ENCODE results near the gene MTURN.

The MTURN gene

DNA sequence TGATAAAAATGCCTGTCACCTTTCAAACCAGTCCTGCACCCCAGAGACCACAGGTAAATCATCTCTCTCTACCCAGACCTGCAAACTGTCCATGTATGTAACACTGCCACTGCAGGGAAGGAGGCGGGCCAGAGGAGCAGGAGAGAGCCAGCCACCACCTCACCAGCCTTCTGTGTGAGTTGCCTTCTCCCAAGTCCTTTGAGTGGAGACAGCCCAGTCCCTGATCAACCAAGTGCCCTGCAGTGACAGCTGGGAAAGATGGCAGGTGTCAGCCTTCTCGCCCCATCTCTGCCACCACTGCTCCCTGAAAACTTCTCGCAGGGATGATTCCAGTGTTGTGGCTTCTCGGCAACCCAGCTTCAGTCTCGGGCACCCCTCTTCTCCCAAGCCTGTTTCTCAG, 42.4 kb downstream of the MTURN start:
- H2AFZ ChIP-seq (ENCODE audit: low read length): no peak overlapping the region
- peaks cover 8 to 17% of the 10 kb centered on the region in 2 donors for H3K4me1 ChIP-seq (ENCODE audit: control insufficient read depth in 2 of 2, insufficient read depth in 1 of 2, low read depth in 1 of 2, low read length in 2 of 2)
- H3K4me2 ChIP-seq (ENCODE audit: insufficient read depth, low read length, poor library complexity, severe bottlenecking): no peak overlapping the region
- no peaks in the 10 kb centered on the region for H3K9me3 ChIP-seq (replicated peaks in 1 of 2; ENCODE audit: control insufficient read depth in 2 of 2, insufficient read depth in 1 of 2, low read depth in 1 of 2, low read length in 2 of 2)
- no peak overlapping the region for H2BK5ac ChIP-seq (ENCODE audit: low read length)
- no peak overlapping the region for H4K91ac ChIP-seq (ENCODE audit: low read depth, low read length, poor library complexity)
- H3K36me3 ChIP-seq (replicated peaks in 1 of 2; ENCODE audit: control insufficient read depth in 2 of 2, insufficient read depth in 2 of 2, low read length in 2 of 2): no peaks in the 10 kb centered on the region
- DNase-seq (ENCODE audit: low spot score): no peak
- H3K14ac ChIP-seq (ENCODE audit: low read length): no peak overlapping the region
- H2BK15ac ChIP-seq (ENCODE audit: low read length): no peak overlapping the region
- no peak overlapping the region for H3K27ac ChIP-seq (replicated peaks; ENCODE audit: low read length)
- H3K23ac ChIP-seq (ENCODE audit: low read depth, low read length, poor library complexity): no peak overlapping the region
- H2BK12ac ChIP-seq (ENCODE audit: low read length): no peak overlapping the region
- H4K8ac ChIP-seq (ENCODE audit: low read depth, low read length): no peak overlapping the region
- no peak overlapping the region for H3K9ac ChIP-seq (ENCODE audit: low read depth, low read length, poor library complexity)
- H3K4ac ChIP-seq (ENCODE audit: low read length): no peak overlapping the region
- H3K27me3 ChIP-seq (ENCODE audit: control insufficient read depth in 3 of 3, insufficient read depth in 3 of 3, low read depth in 1 of 3, low read length in 3 of 3): peaks cover 0 to 12% (median 0%) of the 10 kb centered on the region in 3 experiments
- no peak overlapping the region for H2AK5ac ChIP-seq (ENCODE audit: low read depth, low read length)
- H3K18ac ChIP-seq (ENCODE audit: low read length): no peak overlapping the region
- no CpG with 5 or more reads among the region's 5 CpGs for WGBS, 2 donors (ENCODE audit: extremely low coverage in 2 of 2, insufficient read length in 2 of 2, insufficient replicate concordance in 1 of 2)
- H3K79me1 ChIP-seq (ENCODE audit: low read depth, low read length): no peaks in the 10 kb centered on the region
- no peak overlapping the region for H3K4me3 ChIP-seq (ENCODE audit: low read length in 2 of 2)
- no peak overlapping the region for H2BK120ac ChIP-seq (ENCODE audit: low read depth, low read length)

DNA sequence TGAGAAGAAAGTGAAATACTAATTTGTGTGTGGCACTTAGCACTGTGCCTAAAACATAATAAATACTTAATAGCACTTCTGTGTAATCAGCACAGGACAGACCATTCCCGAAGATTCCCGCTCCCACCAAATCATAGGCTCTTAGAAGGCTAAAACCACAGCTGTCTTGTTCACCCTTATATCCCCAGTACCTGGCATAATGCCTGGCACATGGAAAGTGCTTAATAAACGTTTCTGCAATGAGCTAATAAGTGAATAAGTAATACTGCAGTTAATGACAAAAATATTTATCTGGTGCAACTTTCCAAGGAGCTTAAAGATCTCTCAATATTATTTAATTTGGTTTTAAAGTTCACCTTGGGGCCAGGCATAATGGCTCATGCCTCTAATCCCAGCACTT, 43.2 kb downstream of the MTURN start:
- H3K23ac ChIP-seq (ENCODE audit: low read depth, low read length, poor library complexity): no peak overlapping the region
- no CpG with 5 or more reads among the region's 3 CpGs for WGBS, 2 donors (ENCODE audit: extremely low coverage in 2 of 2, insufficient read length in 2 of 2, insufficient replicate concordance in 1 of 2)
- no peak overlapping the region for H2AK5ac ChIP-seq (ENCODE audit: low read depth, low read length)
- no peak overlapping the region for H3K18ac ChIP-seq (ENCODE audit: low read length)
- no peak overlapping the region for H4K91ac ChIP-seq (ENCODE audit: low read depth, low read length, poor library complexity)
- no peaks in the 10 kb centered on the region for H3K9me3 ChIP-seq (replicated peaks in 1 of 2; ENCODE audit: control insufficient read depth in 2 of 2, insufficient read depth in 1 of 2, low read depth in 1 of 2, low read length in 2 of 2)
- no peak overlapping the region for H3K4me2 ChIP-seq (ENCODE audit: insufficient read depth, low read length, poor library complexity, severe bottlenecking)
- H3K14ac ChIP-seq (ENCODE audit: low read length): no peak overlapping the region
- DNase-seq (ENCODE audit: low spot score): no peak
- H3K4me1 ChIP-seq (ENCODE audit: control insufficient read depth in 2 of 2, insufficient read depth in 1 of 2, low read depth in 1 of 2, low read length in 2 of 2): peaks cover 5 to 13% of the 10 kb centered on the region in 2 donors
- no peak overlapping the region for H2BK5ac ChIP-seq (ENCODE audit: low read length)
- no peak overlapping the region for H2BK12ac ChIP-seq (ENCODE audit: low read length)
- H2BK15ac ChIP-seq (ENCODE audit: low read length): no peak overlapping the region
- H2BK120ac ChIP-seq (ENCODE audit: low read depth, low read length): no peak overlapping the region
- no peak overlapping the region for H3K4ac ChIP-seq (ENCODE audit: low read length)
- no peaks in the 10 kb centered on the region for H3K79me1 ChIP-seq (ENCODE audit: low read depth, low read length)
- no peaks in the 10 kb centered on the region for H3K36me3 ChIP-seq (replicated peaks in 1 of 2; ENCODE audit: control insufficient read depth in 2 of 2, insufficient read depth in 2 of 2, low read length in 2 of 2)
- H4K8ac ChIP-seq (ENCODE audit: low read depth, low read length): no peak overlapping the region
- peaks cover 0 to 8% (median 0%) of the 10 kb centered on the region in 3 experiments for H3K27me3 ChIP-seq (ENCODE audit: control insufficient read depth in 3 of 3, insufficient read depth in 3 of 3, low read depth in 1 of 3, low read length in 3 of 3)
- H3K9ac ChIP-seq (ENCODE audit: low read depth, low read length, poor library complexity): no peak overlapping the region
- H3K27ac ChIP-seq (replicated peaks; ENCODE audit: low read length): no peak overlapping the region
- H2AFZ ChIP-seq (ENCODE audit: low read length): no peak overlapping the region
- H3K4me3 ChIP-seq (ENCODE audit: low read length in 2 of 2): no peak overlapping the region

- H3K4me2 ChIP-seq (ENCODE audit: insufficient read depth, low read length, poor library complexity, severe bottlenecking): no peak overlapping the region
- no peak overlapping the region for H3K4ac ChIP-seq (ENCODE audit: low read length)
- peaks cover 0 to 8% of the 10 kb centered on the region in 2 donors for H3K4me1 ChIP-seq (ENCODE audit: control insufficient read depth in 2 of 2, insufficient read depth in 1 of 2, low read depth in 1 of 2, low read length in 2 of 2)
- peaks cover 0 to 8% (median 0%) of the 10 kb centered on the region in 3 experiments for H3K27me3 ChIP-seq (ENCODE audit: control insufficient read depth in 3 of 3, insufficient read depth in 3 of 3, low read depth in 1 of 3, low read length in 3 of 3)
- no peaks in the 10 kb centered on the region for H3K36me3 ChIP-seq (replicated peaks in 1 of 2; ENCODE audit: control insufficient read depth in 2 of 2, insufficient read depth in 2 of 2, low read length in 2 of 2)
- H3K4me3 ChIP-seq (ENCODE audit: low read length in 2 of 2): no peak overlapping the region
- no peak for DNase-seq (ENCODE audit: low spot score)
- no peak overlapping the region for H3K14ac ChIP-seq (ENCODE audit: low read length)
- no peak overlapping the region for H2BK120ac ChIP-seq (ENCODE audit: low read depth, low read length)
- no peaks in the 10 kb centered on the region for H3K79me1 ChIP-seq (ENCODE audit: low read depth, low read length)
- no peak overlapping the region for H3K23ac ChIP-seq (ENCODE audit: low read depth, low read length, poor library complexity)
- H2BK15ac ChIP-seq (ENCODE audit: low read length): no peak overlapping the region
- no CpG with 5 or more reads among the region's 3 CpGs for WGBS, 2 donors (ENCODE audit: extremely low coverage in 2 of 2, insufficient read length in 2 of 2, insufficient replicate concordance in 1 of 2)
- no peak overlapping the region for H3K18ac ChIP-seq (ENCODE audit: low read length)
- H4K91ac ChIP-seq (ENCODE audit: low read depth, low read length, poor library complexity): no peak overlapping the region
- H2AFZ ChIP-seq (ENCODE audit: low read length): no peak overlapping the region
- H3K27ac ChIP-seq (replicated peaks; ENCODE audit: low read length): no peak overlapping the region
- no peaks in the 10 kb centered on the region for H3K9me3 ChIP-seq (replicated peaks in 1 of 2; ENCODE audit: control insufficient read depth in 2 of 2, insufficient read depth in 1 of 2, low read depth in 1 of 2, low read length in 2 of 2)
- no peak overlapping the region for H2AK5ac ChIP-seq (ENCODE audit: low read depth, low read length)
- no peak overlapping the region for H2BK5ac ChIP-seq (ENCODE audit: low read length)
- H3K9ac ChIP-seq (ENCODE audit: low read depth, low read length, poor library complexity): no peak overlapping the region
- no peak overlapping the region for H2BK12ac ChIP-seq (ENCODE audit: low read length)
- H4K8ac ChIP-seq (ENCODE audit: low read depth, low read length): no peak overlapping the region
These were observed 44.1 kb downstream of the MTURN start for GRCh38 chr7:30178748-30179436.

- WGBS, 2 donors (ENCODE audit: extremely low coverage in 2 of 2, insufficient read length in 2 of 2, insufficient replicate concordance in 1 of 2): no CpG with 5 or more reads among the region's 2 CpGs
These were observed 45.9 kb downstream of the MTURN start for GRCh38 chr7:30180718-30181117.

More at GRCh38 chr7:30180718-30181117, 45.9 kb downstream of the MTURN start:
- H4K8ac ChIP-seq (ENCODE audit: low read depth, low read length): no peak overlapping the region
- H2BK15ac ChIP-seq (ENCODE audit: low read length): no peak overlapping the region
- H3K4ac ChIP-seq (ENCODE audit: low read length): no peak overlapping the region
- H3K36me3 ChIP-seq (replicated peaks in 1 of 2; ENCODE audit: control insufficient read depth in 2 of 2, insufficient read depth in 2 of 2, low read length in 2 of 2): no peaks in the 10 kb centered on the region
- no peak overlapping the region for H2BK120ac ChIP-seq (ENCODE audit: low read depth, low read length)
- H3K9me3 ChIP-seq (replicated peaks in 1 of 2; ENCODE audit: control insufficient read depth in 2 of 2, insufficient read depth in 1 of 2, low read depth in 1 of 2, low read length in 2 of 2): no peaks in the 10 kb centered on the region
- H2BK5ac ChIP-seq (ENCODE audit: low read length): no peak overlapping the region
- H2BK12ac ChIP-seq (ENCODE audit: low read length): no peak overlapping the region
- H3K18ac ChIP-seq (ENCODE audit: low read length): no peak overlapping the region
- H3K4me2 ChIP-seq (ENCODE audit: insufficient read depth, low read length, poor library complexity, severe bottlenecking): no peak overlapping the region
- H3K23ac ChIP-seq (ENCODE audit: low read depth, low read length, poor library complexity): no peak overlapping the region
- H3K14ac ChIP-seq (ENCODE audit: low read length): no peak overlapping the region
- no peak overlapping the region for H2AFZ ChIP-seq (ENCODE audit: low read length)
- H3K79me1 ChIP-seq (ENCODE audit: low read depth, low read length): no peaks in the 10 kb centered on the region
- no peak for DNase-seq (ENCODE audit: low spot score)
- no peaks in the 10 kb centered on the region for H3K4me1 ChIP-seq (ENCODE audit: control insufficient read depth in 2 of 2, insufficient read depth in 1 of 2, low read depth in 1 of 2, low read length in 2 of 2)
- no peak overlapping the region for H2AK5ac ChIP-seq (ENCODE audit: low read depth, low read length)
- H3K27ac ChIP-seq (replicated peaks; ENCODE audit: low read length): no peak overlapping the region
- no peak overlapping the region for H4K91ac ChIP-seq (ENCODE audit: low read depth, low read length, poor library complexity)
- H3K9ac ChIP-seq (ENCODE audit: low read depth, low read length, poor library complexity): no peak overlapping the region
- H3K27me3 ChIP-seq (ENCODE audit: control insufficient read depth in 3 of 3, insufficient read depth in 3 of 3, low read depth in 1 of 3, low read length in 3 of 3): peaks cover 0 to 8% (median 0%) of the 10 kb centered on the region in 3 experiments
- no peak overlapping the region for H3K4me3 ChIP-seq (ENCODE audit: low read length in 2 of 2)

Measured in neuronal stem cell (in vitro differentiated cells).